ENCODE data around the gene DPP10. TPM values are rescaled to one million over a fixed set of nuclear protein-coding genes. Genes with fewer than 3 reads are reported as not detected.

DPP10 gene
- total and polyA plus RNA-seq, 7 donors: 0.60 to 4.4 (median 3.5) TPM

- Histone ChIP-seq H3K36me3 (no peaks in the 10 kb centered on the region), H3K4me3 (no peak overlapping the region), H3K27ac (no peak overlapping the region), H3K9me3 (no peaks in the 10 kb centered on the region), H3K27me3 (no peaks in the 10 kb centered on the region), H3K4me1 (no peaks in the 10 kb centered on the region)
- WGBS, 2 donors: 40 to 64% methylated on average over 1 of the region's 1 CpG
- TF ChIP-seq POLR2A (IDR thresholded peaks at IDR 0.05): no peak
- TF ChIP-seq CTCF (IDR thresholded peaks at IDR 0.05): no peak
- no peak for TF ChIP-seq EP300 (IDR thresholded peaks at IDR 0.05)
- TF ChIP-seq POLR2AphosphoS5 (IDR thresholded peaks at IDR 0.05): no peak
- intact Hi-C loops (cut with DNase I): no loop called here
- DNase-seq: no peak
These were observed 1444.9 kb downstream of the DPP10 start for GRCh38 chr2:115887209-115887776.

Small RNA genes lying within 50 kb of the gene (small RNA-seq; reads per million reads assigned to genes)
- 0 to 0.94 (median 0) reads per million in 3 donors for gene RNU2-41P

Data from sigmoid colon (tissue), 7 donors.